Fibroblast of skin of right quadriceps (primary cell): ENCODE data around the gene TMEM253.

Experiments
- DNase-seq: peaks from one replicate; pipeline ENCODE4 v3.0.0-alpha.2; 2013

The TMEM253 gene

GRCh38 chr14:21106176-21106497 lies 5.3 kb downstream of the TMEM253 start:
- DNase-seq: peak; percentile 15

- DNase-seq: peak; percentile 69
Measured at GRCh38 chr14:21106498-21107282, 5.8 kb downstream of the TMEM253 start.

GRCh38 chr14:21107283-21107800 lies 6.5 kb downstream of the TMEM253 start:
- peak; percentile 41 for DNase-seq

GRCh38 chr14:21108791-21109190 lies 7.9 kb downstream of the TMEM253 start:
- DNase-seq: no peak

- no peak for DNase-seq
Measured at GRCh38 chr14:21109377-21110138, 8.7 kb downstream of the TMEM253 start.

- no peak for DNase-seq
Measured at GRCh38 chr14:21112255-21112654, 11.4 kb downstream of the TMEM253 start.

GRCh38 chr14:21113369-21113768 lies 12.5 kb downstream of the TMEM253 start:
- no peak for DNase-seq

- DNase-seq: no peak
Measured at GRCh38 chr14:21118933-21119332, 18.1 kb downstream of the TMEM253 start.

GRCh38 chr14:21120686-21121085 lies 19.8 kb downstream of the TMEM253 start:
- no peak for DNase-seq

GRCh38 chr14:21121122-21121521 lies 20.3 kb downstream of the TMEM253 start:
- no peak for DNase-seq

- no peak for DNase-seq
Measured at GRCh38 chr14:21123429-21123828, 22.6 kb downstream of the TMEM253 start.

- no peak for DNase-seq
Measured at GRCh38 chr14:21133901-21134300, 33.0 kb downstream of the TMEM253 start.

GRCh38 chr14:21136024-21136423 lies 35.2 kb downstream of the TMEM253 start:
- DNase-seq: peak; percentile 4

- no peak for DNase-seq
Measured at GRCh38 chr14:21142357-21142756, 41.5 kb downstream of the TMEM253 start.

- no peak for DNase-seq
Measured at GRCh38 chr14:21145437-21145836, 44.6 kb downstream of the TMEM253 start.

GRCh38 chr14:21149641-21150367 lies 48.9 kb downstream of the TMEM253 start:
- no peak for DNase-seq
